CD4-positive, alpha-beta T cell treated with Interferon gamma for 1 hour (primary cell): ENCODE data around the gene POU2F2.

Experiments used
- DNase-seq: peaks from one replicate; pipeline ENCODE4 v3.0.0-alpha.2; 2020

Gene POU2F2

DNA sequence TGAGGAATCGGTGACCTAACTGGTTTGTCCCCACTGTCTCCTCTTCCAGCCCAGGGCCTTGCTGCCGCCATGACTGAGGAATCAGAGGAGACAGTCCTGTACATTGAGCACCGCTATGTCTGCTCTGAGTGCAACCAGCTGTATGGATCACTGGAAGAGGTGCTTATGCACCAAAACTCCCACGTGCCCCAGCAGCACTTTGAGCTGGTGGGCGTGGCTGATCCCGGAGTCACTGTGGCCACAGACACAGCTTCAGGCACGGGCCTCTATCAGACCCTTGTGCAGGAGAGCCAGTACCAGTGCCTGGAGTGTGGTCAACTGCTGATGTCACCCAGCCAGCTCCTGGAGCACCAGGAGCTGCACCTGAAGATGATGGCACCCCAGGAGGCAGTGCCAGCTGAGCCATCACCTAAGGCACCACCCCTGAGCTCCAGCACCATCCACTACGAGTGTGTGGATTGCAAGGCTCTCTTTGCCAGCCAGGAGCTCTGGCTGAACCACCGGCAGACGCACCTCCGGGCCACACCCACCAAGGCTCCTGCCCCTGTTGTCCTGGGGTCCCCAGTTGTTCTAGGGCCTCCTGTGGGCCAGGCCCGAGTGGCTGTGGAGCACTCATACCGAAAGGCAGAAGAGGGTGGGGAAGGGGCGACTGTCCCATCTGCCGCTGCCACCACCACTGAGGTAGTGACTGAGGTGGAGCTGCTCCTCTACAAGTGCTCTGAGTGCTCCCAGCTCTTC, 53.5 kb downstream of the POU2F2 start:
- DNase-seq, result no peak

DNA sequence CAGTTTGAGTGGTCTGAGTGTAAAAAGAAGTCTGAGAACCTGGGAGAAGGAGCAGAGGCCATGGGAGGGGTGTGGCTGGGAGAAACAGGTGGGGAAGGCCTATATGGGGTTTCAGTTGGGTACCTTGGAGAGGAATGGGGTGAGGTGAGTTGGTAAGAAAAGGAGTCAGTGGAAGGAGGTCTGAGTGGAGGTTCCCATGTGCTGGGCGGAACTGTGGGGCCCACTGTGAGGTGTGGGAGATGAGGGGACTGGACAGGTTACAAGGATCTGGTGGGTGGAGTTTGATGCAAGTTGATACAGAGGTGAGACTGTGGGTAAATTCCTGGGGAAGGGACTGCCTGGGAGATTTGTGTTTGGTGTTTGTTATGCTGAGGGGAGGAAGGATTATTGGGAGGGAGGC, 54.2 kb downstream of the POU2F2 start:
- no peak for DNase-seq

DNA sequence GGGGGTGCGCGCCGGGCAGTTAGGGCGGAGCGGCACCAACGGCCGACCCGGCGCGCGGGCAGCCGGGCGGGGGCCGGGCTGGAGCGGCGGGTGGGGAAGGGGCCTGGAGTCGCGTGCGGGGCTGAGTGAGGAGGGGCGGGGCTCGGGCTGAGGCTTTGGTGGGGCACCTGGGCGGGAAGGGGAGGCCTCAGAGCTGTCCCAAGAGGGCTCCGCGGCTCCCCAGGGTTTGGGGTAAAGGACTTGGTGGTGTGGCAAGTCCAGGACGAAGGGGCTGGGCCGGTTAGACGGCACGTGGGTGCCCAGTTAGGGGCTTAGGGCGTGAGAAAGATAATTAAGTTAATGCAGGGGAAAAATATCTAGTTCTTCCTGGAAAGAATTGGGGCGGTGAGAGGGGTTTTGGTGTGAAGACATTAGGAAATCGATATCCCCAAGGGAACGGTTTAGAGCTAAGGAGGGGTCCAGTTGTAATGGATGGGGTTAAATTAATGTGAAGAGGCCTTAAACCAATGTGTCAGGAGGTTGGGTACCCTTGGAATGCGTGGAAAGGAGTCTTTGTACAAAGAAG, 55.8 kb downstream of the POU2F2 start:
- no peak for DNase-seq

DNA sequence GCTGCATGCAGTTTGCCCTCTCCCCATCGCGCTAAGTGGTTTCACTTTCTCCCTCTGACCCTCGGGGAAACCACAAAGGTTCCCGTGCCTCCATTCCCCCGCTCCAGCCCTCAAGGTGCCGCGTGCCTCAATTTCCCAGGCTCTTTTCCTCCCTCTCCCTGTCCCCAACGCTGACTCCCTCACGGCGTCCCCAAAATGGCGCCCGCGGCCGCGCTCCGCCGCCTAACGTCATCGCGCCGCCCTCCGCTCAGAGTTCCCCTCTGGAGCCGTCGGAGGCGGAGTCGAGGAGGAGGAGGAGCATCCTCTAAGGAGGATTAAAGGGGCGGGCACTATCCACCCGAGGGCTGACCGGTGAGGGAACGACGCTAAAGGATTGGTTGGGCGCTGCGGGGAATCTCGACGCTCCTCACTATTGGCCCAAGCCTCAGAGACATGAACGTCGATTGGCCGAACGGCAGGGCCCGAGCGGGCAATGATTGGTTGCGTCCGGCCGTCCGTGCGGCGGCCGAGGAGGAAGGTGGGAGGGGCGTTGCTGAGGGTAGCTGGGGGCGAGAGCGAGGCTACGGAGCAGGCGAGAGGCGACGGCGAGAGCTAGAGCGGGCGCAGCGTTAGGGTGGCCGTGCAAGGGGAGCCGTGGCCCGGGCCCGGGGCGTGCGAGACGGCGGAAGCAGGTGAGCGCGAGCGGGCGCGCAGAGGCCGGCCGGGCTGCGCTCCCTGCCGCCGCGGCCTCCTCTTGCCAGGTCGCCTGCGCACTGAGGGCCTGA, 56.4 kb downstream of the POU2F2 start, which contains the start of gene ZNF574:
Gene ZNF574 (plus strand): TSS at position 551 of the 764 bp plus-strand sequence. CDS start 2,441 bp downstream, outside the sequence.
- peak; percentile 99 for DNase-seq

DNA sequence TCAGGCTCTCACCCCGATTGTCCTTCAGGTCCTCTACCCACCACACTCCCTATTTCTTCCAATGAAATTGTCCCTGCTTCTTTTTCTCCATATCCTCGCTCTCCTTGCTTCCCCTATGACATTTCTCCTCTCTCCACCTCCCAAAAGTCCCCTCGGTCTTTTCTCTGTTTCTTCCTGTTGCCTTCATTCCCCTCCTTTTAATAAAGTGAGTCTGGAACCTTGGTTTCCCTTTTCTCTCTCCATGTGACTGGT, 57.0 kb downstream of the POU2F2 start:
- DNase-seq, result no peak

DNA sequence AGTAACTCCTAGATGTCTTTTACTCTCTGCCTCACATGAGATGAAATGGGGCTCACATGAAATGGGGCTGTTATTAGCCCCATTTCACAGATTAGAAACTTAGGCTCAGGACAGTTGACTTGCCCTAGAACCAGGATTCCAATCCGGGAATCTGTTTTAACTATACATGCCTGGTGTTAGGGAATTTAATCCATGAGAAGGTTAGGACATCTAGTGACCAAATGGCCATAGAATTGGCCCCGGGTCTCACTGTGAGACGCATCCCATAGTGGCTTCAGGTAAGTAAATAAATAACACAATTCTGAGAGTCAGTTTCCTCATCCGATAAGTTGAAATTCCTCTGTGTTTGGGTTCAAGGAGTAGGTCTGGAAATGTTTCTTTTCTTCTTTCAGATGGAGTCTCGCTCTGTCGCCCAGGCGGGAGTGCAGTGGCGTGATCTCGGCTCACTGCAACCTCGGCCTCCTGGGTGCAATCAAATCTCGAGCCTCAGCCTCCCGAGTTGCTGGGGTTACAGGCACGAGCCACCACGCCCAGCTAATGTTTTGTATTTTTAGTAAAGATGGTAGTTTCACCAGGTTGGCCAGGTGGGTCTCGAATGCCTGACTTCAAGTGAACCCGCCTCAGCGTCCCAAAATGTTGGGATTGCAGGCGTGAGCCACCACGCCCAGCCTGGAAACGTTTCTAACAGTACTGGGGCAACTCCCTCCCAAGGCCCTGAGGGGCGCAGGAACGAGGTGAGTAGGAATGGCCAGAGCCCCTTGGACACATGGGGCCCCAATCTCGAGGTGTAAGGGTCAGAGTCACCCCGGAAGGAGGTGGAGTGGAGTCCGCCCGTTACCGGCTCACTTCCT, 57.5 kb downstream of the POU2F2 start:
- no peak for DNase-seq

DNA sequence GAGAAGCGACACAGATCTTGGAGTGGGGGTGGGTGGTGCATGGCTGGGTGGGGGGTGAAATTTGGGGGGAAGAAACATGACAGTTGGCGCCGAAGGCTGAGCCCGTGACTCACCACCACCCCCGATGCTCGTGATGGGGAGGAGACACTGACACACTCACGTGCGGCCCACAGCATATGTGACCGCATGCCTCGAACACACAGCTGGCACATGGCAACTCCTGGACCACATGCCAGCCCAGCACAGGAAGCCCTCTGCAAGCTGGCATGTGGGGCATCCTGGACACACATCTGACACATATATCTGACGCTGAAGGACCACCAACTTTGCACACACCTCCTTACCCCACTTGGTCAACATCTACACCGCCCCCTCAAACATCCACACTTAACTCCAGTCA, 61.0 kb downstream of the POU2F2 start:
- no peak for DNase-seq

DNA sequence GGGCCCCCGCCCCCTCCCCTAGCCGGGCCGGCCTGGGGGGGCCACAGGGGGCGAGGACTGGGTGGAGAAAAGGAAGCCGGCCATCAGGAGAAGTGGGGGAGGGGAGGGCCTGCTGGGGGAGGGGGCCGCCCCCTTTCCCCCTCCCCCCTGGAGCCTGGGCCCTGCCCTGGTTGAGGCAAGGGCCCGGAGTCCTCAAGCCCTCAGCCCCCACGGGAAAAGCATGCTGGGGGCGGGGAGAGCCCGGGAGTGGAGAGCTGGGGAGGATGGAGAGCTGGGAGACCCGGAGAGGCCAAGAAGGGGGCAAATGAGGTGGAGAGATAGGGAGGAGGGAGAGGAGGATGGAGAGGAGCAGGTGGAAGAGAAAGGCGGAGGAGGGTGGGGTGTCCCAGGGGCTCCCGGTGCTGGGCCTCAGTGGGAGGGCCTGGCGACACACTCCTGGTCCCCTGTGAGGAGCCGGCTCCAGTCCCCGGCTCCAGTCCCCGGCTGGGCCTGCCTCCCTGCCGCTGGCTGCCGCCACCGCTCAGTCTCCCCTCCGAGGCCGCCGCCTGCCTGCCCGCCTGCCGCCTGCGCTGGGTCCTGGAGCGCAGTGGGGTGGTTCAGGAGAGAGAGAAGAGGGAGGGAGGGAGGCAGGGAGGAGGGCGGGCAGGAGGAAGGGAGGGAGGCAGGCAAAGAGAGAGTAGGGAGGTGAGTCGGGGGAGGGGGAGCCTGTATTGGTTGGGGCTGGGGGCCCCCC, 62.5 kb downstream of the POU2F2 start, which contains the start of gene GRIK5:
Gene GRIK5 (minus strand): TSS at position 588 of the 733 bp plus-strand sequence. CDS start 4,436 bp downstream, outside the sequence.
- DNase-seq, result no peak

DNA sequence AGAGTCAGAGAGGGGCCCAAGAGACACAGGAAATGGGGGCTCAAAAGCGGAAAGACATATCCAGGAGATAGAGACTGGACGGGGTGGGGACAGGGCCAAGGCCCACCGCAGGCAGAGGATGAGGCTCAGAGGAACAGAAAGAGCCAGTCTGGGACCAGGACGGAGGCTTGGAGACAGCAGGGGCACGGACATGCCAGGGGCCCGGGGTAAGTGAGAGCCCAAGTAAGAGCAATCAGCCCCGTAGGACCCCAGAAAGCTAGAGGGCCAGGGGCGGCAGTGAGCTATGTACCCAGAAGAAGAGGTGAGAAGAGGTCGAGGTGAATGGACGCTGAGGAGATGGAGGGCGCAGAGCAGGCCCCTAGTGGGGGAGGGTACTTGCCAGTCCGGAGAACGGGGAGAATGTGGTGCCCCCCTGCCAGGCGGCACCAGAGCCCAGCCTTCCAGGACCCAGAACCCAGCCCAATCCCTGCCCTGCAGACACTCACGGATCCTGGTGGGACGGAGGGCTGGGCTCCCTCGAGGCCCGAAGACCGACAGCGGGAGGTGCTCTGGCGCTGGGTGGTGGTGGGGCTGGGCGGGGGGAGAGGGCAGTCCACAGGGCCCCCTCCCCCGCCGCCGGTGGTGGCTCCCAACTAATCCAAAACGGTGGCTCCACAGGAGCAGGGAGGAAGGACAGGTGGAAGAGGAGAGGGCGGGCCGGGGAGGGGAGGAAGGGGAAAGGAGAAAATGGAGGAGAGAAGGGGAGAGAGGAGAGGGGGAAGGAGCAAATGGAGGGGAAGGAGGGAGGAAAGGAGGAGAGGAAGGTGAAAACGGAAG, 63.3 kb downstream of the POU2F2 start:
- no peak for DNase-seq

DNA sequence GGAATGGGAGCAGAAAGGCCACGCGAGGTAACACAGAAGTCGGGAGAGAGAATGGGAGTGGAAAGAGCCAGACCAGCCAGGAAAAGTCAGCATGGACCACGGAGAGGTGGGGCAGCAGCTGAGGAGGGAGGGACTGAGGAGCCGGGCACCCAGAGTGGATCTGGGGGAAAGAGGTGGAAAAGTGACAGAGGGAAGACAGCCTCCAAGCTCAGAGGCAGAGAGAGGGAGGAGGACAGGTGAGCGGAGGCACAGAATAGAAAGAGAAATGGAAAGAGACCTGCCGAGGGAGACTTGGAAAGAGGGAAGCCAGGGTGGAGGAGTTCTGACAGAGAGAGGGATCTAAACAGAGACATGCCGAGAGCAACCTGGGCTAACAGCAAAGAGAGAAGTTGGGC, 63.9 kb downstream of the POU2F2 start:
- DNase-seq, result no peak

DNA sequence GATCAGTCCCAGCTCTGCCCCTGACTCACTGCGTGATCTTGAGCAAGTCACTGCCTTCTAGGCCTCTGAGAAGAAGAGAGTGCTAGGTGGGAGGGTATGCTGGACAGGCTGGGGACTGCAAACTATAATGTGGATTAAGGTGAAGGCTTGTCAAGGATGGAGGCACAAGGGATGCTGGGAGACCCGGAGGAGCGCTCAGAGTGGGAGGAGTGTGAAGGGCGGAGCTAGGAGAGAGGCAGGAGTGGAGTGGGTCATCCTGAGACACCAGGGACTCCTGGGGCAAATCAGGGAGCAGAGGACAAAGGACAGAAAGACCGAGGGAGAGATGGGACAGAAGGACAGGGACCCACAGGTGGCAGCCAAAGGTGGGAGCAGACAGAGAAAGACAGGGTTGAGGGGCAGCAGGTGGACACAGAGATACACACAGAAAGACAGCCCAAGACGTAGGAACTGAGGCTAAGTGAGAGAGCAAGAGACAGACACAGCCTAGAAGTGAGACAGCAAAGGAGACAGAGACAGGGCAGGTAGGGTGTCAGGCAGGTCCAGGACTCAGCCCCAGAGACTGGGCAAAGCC, 64.8 kb downstream of the POU2F2 start:
- DNase-seq, result no peak

DNA sequence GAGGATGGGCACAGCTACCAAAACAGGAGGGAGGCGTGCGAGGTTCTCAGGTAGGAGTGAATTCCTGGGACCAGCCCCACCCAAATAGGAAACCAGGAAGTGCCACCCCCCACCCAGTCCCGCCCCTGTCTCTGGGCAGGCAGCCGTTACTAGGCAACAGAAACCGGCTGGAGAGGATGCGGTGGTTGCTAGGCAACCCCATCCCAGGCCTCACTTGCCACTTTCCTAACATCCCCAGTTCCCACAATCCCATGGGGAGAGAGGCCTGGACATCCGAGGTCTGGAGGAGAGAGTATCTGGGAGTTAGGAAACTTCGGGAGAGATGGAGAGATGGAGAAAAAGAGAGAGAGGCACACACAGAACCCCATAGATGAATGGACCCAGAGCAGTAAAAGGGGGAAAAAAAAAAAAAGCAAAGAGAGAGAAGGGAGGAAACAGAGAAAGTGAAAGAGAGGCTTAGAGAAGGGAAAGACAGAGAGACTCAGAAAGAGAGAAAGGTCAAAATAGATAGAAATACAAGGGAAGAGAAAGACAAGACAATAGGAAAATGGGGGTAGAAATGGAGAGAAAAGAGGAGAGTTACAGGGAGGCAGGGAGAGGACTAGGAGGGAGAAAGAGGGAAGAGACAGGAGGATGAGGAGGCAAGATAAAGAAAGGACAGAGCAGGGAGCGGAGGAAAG, 66.0 kb downstream of the POU2F2 start:
- DNase-seq, result no peak

DNA sequence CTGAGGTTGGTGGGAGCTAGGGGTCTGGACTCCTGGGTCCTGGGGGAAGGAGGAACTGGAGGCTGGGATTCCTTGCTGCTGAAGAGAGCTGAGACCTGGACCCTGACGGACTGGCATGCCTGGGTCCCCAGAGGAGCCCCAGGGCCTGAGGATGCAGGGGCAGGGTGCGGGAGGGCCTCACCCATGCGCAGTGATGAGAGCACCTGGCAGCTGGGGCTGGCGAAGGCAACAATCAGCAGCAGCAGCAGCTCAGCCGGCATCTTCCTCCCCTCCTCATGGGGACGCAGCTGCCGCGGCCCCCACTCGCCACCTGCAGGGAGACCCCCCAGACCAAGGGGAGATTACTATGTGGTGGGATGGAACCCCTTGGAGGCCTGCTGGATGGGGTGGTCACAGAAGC, 66.7 kb downstream of the POU2F2 start:
- DNase-seq, result no peak

DNA sequence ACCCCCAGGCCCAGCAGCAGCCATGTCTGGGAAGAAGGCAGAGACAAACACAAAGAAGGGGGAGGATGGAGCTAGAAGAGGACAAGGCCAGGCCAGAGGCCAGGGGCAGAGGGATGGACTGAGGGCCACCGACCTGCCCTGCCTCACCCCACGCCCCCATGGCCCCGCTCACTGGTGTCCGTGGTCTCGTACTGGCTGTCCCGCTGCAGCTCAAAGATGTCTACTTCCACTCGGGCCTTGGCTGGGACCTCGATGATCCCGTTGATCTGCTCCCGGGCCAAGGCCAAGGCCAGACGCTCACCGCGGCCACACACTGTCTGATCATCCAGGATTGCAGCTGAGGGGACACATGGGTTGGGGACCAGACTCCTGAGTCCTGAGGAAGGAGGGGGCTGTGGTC, 67.2 kb downstream of the POU2F2 start:
- no peak for DNase-seq

DNA sequence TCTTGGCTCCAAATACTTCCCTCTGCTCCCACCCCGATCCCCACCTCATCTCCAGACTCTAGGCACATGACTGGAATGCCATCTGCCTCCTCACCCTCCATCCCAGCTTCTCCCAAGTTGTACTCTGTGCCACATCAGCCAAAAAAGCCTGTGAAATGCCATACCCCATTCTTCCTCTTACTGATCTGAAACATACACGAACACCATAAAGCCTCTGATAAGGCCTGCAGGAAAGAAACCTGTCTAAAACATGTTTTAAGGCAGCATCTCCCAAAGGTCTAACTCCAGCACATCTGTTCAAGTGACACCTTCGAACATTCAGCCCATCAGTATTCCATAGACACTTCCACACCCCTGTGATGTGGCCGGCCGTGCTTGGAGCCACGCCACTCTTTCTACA, 67.8 kb downstream of the POU2F2 start:
- DNase-seq, result no peak

DNA sequence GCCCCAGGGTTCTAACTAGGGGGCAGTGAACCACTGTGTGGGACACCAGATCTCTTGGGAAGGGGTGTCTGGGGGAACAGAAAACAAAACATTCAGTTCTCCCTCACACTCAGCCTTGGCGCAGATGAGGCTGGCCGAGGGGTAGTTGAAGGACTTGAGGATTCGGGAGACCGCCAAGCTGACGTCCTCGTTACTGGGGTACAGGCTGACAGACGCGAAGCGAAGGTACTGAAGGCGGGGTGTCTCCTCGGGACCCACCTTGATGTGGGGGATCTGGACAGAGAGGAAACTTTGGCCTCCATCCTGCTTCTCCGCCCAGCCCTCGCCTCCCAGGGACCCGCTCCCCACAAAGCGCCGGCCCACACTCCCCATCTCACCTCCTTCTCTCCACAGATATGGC, 69.9 kb downstream of the POU2F2 start:
- DNase-seq, result no peak

DNA sequence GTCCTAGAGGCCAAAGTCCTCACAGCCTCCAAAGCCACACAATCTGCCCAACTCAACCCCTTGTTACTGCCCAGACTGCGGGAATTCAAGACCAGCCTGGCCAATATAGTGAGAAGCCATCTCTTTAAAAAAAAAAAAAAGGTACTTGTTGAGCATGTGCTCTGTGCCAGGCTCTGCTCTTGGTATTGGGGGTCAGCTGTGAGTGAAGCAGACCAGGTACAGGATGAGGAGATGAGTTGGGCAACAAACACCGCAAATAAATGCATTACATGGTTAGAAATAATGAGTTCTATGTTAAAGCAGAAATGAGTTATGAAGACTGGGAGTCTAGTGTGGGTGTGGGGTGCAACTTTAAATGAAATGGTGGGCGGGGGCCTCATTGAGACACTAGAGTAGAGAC, 72.1 kb downstream of the POU2F2 start:
- DNase-seq, result no peak

DNA sequence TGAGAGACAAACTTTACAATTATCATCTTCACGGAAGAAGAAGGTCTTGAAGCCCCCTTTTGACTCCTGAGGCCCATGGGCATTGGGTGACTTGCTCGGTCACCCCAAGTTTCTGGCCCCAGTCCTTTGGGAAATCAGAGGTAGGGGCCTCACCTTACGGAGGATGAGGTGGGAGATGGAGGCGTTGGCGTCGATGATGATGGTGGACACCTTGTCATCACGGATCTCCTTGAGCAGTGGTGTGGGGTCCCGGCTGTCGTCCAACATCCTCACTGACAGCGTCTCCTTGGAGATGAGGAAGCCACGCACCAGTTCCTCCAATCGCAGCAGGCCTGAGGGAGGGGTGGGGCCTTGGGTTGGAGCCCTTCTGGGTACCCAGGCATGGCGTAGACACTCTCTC, 73.0 kb downstream of the POU2F2 start:
- DNase-seq, result no peak

DNA sequence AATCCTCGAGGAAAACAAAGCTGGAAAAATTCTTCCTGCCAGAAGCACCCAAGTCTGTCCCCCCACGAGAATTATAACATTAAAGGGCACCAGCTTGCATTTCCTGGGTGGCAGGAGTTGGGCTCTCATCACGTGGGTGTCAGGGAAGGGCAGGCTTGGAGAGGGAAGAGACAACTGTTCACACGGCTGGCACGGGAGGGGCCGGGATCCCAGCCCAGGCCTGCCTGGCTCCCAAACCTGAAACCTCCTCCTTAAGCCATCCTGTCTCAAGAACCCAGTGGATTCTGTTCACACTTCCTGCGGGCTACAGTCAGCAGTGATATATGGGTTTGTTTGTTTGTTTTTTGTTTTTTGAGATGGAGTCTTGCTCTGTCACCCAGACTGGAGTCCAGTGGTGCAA, 74.4 kb downstream of the POU2F2 start:
- DNase-seq, result no peak

DNA sequence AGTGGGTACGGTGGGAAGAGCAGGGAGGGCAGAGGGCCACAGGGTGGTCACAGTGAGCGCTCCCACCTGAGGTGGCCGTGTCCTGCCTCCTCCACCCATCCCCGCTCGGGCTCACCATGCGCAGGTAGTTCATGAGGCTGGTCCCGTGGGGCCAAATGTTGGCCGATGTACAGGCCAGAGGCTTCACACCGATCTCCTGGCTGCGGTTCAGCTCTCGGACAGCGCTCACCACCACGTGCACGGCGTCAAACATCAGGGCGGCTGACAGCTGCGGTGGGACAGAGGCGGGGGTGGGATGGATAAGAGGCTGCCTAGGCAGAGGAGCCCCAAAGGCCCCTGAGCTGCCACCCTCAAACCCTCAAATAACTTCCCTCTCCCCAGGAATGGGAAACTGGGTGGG, 78.0 kb downstream of the POU2F2 start:
- no peak for DNase-seq
